Measurements from ENCODE around the gene CSNK2A1. TPM values are rescaled to one million over a fixed set of nuclear protein-coding genes. Genes with fewer than 3 reads are reported as not detected.

CSNK2A1 gene
- total and polyA plus RNA-seq, 2 experiments from 2014 or later: 85.1 to 244 TPM

GRCh38 chr20:558117-558516, 14.5 kb upstream of the CSNK2A1 start:
- Histone ChIP-seq H3K27ac (ENCODE audit: low read depth) (no peak overlapping the region), H2AFZ (no peak overlapping the region), H3K4me3 (no peak overlapping the region), H3K36me3 (ENCODE audit: insufficient read depth) (no peaks in the 10 kb centered on the region), H4K20me1 (replicated peaks; ENCODE audit: insufficient read depth) (no peaks in the 10 kb centered on the region), H3K4me2 (no peak overlapping the region), H3K79me2 (replicated peaks; ENCODE audit: insufficient read depth) (no peaks in the 10 kb centered on the region), H3F3A (replicated peaks; ENCODE audit: low read depth) (no peaks in the 10 kb centered on the region), H3K9me2 (ENCODE audit: insufficient read depth) (no peaks in the 10 kb centered on the region), H3K27me3 (ENCODE audit: insufficient read depth) (no peaks in the 10 kb centered on the region), H3K4me1 (ENCODE audit: insufficient read depth) (no peaks in the 10 kb centered on the region)
- Mint-ChIP-seq H3K4me3 (no peak overlapping the region), H3K4me1 (0 out of 3 replicates have a peak, but pooled peaks cover 3% of the 10 kb centered on the region), H3K9me3 (no peaks in the 10 kb centered on the region; the same call in 2 of the 3 replicates), H3K27ac (no peak overlapping the region), H3K36me3 (ENCODE audit: low read depth) (no peaks in the 10 kb centered on the region), H3K27me3 (ENCODE audit: insufficient read depth, low read depth, poor library complexity) (peaks cover 2% of the 10 kb centered on the region)
- DNase-seq (ENCODE audit: low spot score) (no peak), ATAC-seq (no peak)
- no peak for TF ChIP-seq ZNF331 (CRISPR knock-in tag; IDR thresholded peaks at IDR 0.05; ENCODE audit: low read depth)
- no peak for TF ChIP-seq REST (IDR thresholded peaks at IDR 0.05; ENCODE audit: unreplicated experiment)
- no peak for TF ChIP-seq ETS1 (IDR thresholded peaks at IDR 0.05)
- no peak for TF ChIP-seq ZNF114 (CRISPR knock-in tag; IDR thresholded peaks at IDR 0.05)
- no peak for TF ChIP-seq JUNB (IDR thresholded peaks at IDR 0.05; ENCODE audit: unreplicated experiment)
- no peak for TF ChIP-seq POLR2AphosphoS5 (IDR thresholded peaks at IDR 0.05; ENCODE audit: low read depth)
- TF ChIP-seq EZH2 (IDR thresholded peaks at IDR 0.05; ENCODE audit: low read depth, unreplicated experiment): no peak
- TF ChIP-seq ZNF462 (CRISPR knock-in tag; IDR thresholded peaks at IDR 0.05): no peak
- TF ChIP-seq EZH2phosphoT487 (IDR thresholded peaks at IDR 0.05; ENCODE audit: unreplicated experiment): no peak
- no peak for TF ChIP-seq CREB1 (CRISPR knock-in tag; IDR thresholded peaks at IDR 0.05; ENCODE audit: low read depth)
- TF ChIP-seq STAT1 (IDR thresholded peaks at IDR 0.05; ENCODE audit: unreplicated experiment): no peak
- no peak; a peak in 1 of 4 replicates for TF ChIP-seq CTCF (conservative IDR thresholded peaks at IDR 0.05; ENCODE audit: low read depth in 2 of 2)
- TF ChIP-seq NANOG (IDR thresholded peaks at IDR 0.05; ENCODE audit: borderline replicate concordance): no peak
